SH-SY5Y (cell line): Measurements from ENCODE around the gene TMEM119.

Source experiments
- GATA2 ChIP-seq: IDR thresholded peaks from 2 replicates; pipeline ENCODE4 v1.6.1; 2011; ENCODE audit warnings: mild to moderate bottlenecking, low read depth, low read length
- GATA3 ChIP-seq: IDR thresholded peaks from 2 replicates; pipeline ENCODE4 v1.6.1; 2011; ENCODE audit warnings: low read depth, mild to moderate bottlenecking, low read length, moderate library complexity

GRCh38 chr12:108578813-108579212, 19.1 kb downstream of the TMEM119 start:
- TF ChIP-seq GATA2 (no peak), GATA3 (no peak)
